Tibial nerve (tissue), 4 donors: ENCODE measurements around the gene ADAMTS2. TPM values are rescaled to one million over a fixed set of nuclear protein-coding genes. Genes with fewer than 3 reads are reported as not detected.

Experiments
- DNase-seq, 2 donors: peaks; one replicate each; pipeline ENCODE4 v3.0.0-alpha.2; 2019; ENCODE audit warnings: low spot score in 2 of 2
- H3K27ac ChIP-seq, 4 donors: fragments of 200-600 bp; sonication (generic) in 3 of 4; one replicate each; pipeline ENCODE4 v1.5.1; 2017 to 2019; ENCODE audit warnings: mild to moderate bottlenecking in 1 of 4
- H3K27me3 ChIP-seq, 2 donors: fragments of 200-600 bp; sonication (generic) in 1 of 2; one replicate each; pipeline versions ENCODE4 v1.5.1 to v1.6.0; 2017 to 2019
- H3K36me3 ChIP-seq, 3 donors: fragments of 200-600 bp; sonication (generic); one replicate each; pipeline ENCODE4 v1.5.1; 2018 to 2019
- H3K4me1 ChIP-seq, 4 donors: fragments of 200-600 bp; sonication (generic) in 3 of 4; one replicate each; pipeline ENCODE4 v1.5.1; 2017 to 2019
- H3K4me3 ChIP-seq, 4 donors: fragments of 200-600 bp; sonication (generic) in 3 of 4; one replicate each; pipeline ENCODE4 v1.5.1; 2017 to 2019; ENCODE audit warnings: mild to moderate bottlenecking in 1 of 4, moderate library complexity in 1 of 4
- H3K9me3 ChIP-seq, 4 donors: fragments of 200-600 bp; sonication (generic) in 3 of 4; one replicate each; pipeline ENCODE4 v1.5.1; 2017 to 2019
- EP300 ChIP-seq, 2 donors: sonication (generic); formaldehyde crosslinking; IDR thresholded peaks; one replicate each; pipeline ENCODE4 v1.6.1; 2017; ENCODE audit warnings: antibody characterized with exemption in 2 of 2, mild to moderate bottlenecking in 1 of 2
- POLR2A ChIP-seq, 2 donors: fragments of 450-650 bp; IDR thresholded peaks; one replicate each; pipeline ENCODE4 v1.6.1; 2017; ENCODE audit warnings: antibody characterized with exemption in 2 of 2, mild to moderate bottlenecking in 2 of 2, moderate library complexity in 2 of 2
- WGBS, 2 donors: methylation state at CpG; one replicate each; pipeline ENCODE4 v1.1.5; 2018; 5-methylcytosine and 5-hydroxymethylcytosine counted together
- total RNA-seq, 4 donors: library from RNA; depleted of rRNA; stranded (reverse); fragments of >200 nt; gene quantifications; one replicate each; pipeline ENCODE4 v1.1.0, GENCODE V29; 2016
- TF ChIP-seq, protein P1 (sequence below), 5 experiments: fragments of 200-600 bp in 3 of 5; fragments of 450-650 bp in 2 of 5; sonication (generic) in 3 of 5; IDR thresholded peaks; one replicate each; pipeline ENCODE4 v1.5.1; 2016 to 2019; ENCODE audit warnings: antibody characterized with exemption in 5 of 5, mild to moderate bottlenecking in 3 of 5, moderate library complexity in 2 of 5

ADAMTS2 gene
- total RNA-seq = 10 to 100 TPM; 23.2 to 58.8 (median 47.2) TPM

DNA sequence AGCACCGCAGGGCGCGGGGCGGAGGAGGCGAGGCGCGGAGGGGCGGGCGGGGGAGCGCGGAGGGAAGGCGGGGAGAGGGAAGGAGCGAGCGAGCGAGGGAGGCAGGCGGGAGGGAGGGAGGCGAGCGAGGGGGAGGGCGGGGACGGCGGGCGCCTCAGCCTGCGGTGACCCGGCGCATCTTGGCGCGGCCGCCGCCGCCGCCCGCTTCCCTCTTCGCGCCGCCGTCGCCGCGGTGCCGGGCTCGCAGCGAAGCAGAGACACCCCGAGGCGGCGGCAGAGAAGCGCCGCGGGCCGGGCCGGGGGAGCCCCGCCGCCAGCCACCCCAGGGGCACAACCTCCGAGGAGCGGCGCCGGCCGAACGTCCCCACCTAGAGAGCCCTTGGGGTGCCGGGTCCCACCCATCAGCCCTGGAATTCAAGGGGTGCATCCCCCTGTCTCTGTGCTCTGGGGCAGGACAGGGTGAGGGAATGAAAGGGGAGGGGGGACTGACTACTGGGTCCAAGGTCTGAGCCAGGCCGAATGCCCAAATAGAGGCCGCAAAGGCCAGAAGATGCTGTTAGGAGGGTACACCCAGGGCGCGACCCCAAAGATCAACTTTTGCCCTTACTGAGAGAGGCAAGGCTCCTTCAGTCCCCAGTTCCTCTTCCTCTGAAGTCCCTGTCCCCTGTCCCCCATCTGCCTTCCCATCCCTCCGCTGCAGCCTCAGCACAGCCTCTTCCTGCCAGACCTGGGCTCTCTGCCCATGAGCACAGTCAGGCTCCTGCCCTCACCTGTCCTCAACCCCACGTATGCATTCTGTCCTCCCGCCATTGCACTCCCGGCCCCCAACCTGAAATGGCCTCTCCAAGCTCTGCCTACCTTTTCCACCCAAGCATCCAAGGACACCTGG, at the start of gene ADAMTS2:
Gene ADAMTS2, minus strand, starts transcription at position 29 of the 889 bp plus-strand sequence. CDS start 133 bp downstream, outside the sequence.
- H3K36me3 ChIP-seq = no peaks in the 10 kb centered on the region
- peak within 1 kb of the TSS; percentile 44 to 78 (median 60) for H3K4me3 ChIP-seq
- TF ChIP-seq, protein P1, sequence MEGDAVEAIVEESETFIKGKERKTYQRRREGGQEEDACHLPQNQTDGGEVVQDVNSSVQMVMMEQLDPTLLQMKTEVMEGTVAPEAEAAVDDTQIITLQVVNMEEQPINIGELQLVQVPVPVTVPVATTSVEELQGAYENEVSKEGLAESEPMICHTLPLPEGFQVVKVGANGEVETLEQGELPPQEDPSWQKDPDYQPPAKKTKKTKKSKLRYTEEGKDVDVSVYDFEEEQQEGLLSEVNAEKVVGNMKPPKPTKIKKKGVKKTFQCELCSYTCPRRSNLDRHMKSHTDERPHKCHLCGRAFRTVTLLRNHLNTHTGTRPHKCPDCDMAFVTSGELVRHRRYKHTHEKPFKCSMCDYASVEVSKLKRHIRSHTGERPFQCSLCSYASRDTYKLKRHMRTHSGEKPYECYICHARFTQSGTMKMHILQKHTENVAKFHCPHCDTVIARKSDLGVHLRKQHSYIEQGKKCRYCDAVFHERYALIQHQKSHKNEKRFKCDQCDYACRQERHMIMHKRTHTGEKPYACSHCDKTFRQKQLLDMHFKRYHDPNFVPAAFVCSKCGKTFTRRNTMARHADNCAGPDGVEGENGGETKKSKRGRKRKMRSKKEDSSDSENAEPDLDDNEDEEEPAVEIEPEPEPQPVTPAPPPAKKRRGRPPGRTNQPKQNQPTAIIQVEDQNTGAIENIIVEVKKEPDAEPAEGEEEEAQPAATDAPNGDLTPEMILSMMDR (IDR thresholded peaks at IDR 0.05) = no peak
- TF ChIP-seq POLR2A (IDR thresholded peaks at IDR 0.05) (no peak), EP300 (IDR thresholded peaks at IDR 0.05) (no peak)
- WGBS, 2 donors = 12 to 21% methylated on average over 22 to 39 of the region's 67 CpGs
- peaks cover 0 to 8% of the 10 kb centered on the region in 2 donors for H3K27me3 ChIP-seq
- peak in 1 of 2 donors; percentile 26 for DNase-seq
- H3K4me1 ChIP-seq = peaks cover 0 to 35% (median 14%) of the 10 kb centered on the region in 4 donors
- H3K9me3 ChIP-seq = no peaks in the 10 kb centered on the region
- peak within 1 kb of the TSS; percentile 32 to 77 (median 61) for H3K27ac ChIP-seq

DNA sequence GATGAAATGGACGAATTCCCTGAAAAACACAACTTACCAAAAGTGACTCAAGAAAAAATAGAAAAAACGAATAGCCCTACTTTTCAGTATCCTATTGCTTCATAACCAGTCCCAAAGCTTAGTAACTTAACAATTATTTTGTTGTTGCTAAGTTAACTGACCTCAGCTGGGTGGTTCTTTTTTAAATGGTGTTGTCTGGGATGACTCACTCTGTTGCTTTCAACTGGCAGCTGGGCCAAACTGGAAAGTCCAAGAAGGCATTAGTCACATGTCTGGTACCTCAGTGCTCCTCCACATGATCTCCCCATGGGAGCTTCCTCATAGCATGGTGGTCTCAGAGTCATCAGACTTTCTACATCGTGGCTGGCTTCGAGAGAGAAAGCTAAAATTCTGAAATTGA, 47.8 kb upstream of the ADAMTS2 start:
- H3K27ac ChIP-seq = no peak overlapping the region
- TF ChIP-seq EP300 (IDR thresholded peaks at IDR 0.05) (no peak), POLR2A (IDR thresholded peaks at IDR 0.05) (no peak)
- TF ChIP-seq, protein P1 (IDR thresholded peaks at IDR 0.05) = no peak
- H3K9me3 ChIP-seq = peaks cover 0 to 61% (median 11%) of the 10 kb centered on the region in 4 donors
- no peaks in the 10 kb centered on the region for H3K36me3 ChIP-seq
- DNase-seq = no peak
- H3K27me3 ChIP-seq = no peaks in the 10 kb centered on the region
- no peaks in the 10 kb centered on the region for H3K4me1 ChIP-seq
- WGBS, 2 donors = 63 to 70% methylated on average over 4 of the region's 4 CpGs
- no peak overlapping the region for H3K4me3 ChIP-seq

DNA sequence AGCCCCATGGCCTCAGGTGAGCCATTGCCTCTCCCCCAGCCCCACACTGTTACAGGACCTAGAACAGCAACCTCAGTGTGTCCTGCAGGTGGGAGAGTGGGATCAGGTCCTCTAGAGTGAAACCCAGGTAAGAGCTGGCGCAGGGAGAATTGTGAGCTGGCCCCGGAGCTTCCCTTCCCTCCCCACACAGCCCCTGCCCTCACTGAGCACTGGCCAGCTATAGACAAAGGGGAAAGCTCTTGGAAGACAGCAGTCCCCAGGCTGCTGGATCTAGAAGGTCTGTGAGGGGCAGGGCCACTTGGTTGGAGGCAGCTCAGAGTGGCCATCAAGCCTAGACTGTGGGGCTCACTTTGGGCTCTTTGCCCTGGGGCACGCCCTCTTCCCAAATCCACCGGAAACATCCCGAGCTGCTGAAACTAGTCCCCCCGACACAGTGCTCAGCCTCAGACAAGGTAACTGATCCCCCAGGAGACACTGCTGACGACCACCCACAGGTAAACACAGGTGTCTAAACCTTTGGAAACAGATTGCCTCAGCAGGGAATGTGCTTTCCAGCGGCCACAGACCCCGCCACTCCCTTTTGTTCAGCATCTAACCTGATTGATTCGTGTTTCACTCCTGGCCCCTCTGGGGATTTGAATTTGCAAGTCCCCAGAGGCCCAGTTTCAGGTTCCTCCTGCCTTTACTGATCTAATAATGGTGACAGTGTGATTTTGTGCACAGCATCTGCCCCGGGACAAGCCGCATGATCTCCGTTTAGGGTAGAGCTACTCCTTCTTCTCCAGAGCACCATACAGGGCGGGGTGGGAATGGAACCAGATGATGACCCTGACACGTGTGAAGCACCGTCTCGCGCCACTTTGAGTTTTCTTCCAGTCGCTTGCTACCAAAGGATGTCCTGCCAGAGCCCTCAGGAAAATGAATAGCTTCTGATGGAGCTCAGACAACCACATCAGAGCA, 42.2 kb upstream of the ADAMTS2 start:
- Histone ChIP-seq H3K9me3 (peaks cover 0 to 37% (median 7%) of the 10 kb centered on the region in 4 donors), H3K27me3 (no peaks in the 10 kb centered on the region), H3K4me1 (no peaks in the 10 kb centered on the region), H3K27ac (no peak overlapping the region), H3K36me3 (no peaks in the 10 kb centered on the region), H3K4me3 (no peak overlapping the region)
- DNase-seq = no peak
- 84 to 90% methylated on average over 19 of the region's 19 CpGs for WGBS, 2 donors
- TF ChIP-seq, protein P1 (IDR thresholded peaks at IDR 0.05) = no peak
- TF ChIP-seq POLR2A (IDR thresholded peaks at IDR 0.05) = no peak
- TF ChIP-seq EP300 (IDR thresholded peaks at IDR 0.05) = no peak

DNA sequence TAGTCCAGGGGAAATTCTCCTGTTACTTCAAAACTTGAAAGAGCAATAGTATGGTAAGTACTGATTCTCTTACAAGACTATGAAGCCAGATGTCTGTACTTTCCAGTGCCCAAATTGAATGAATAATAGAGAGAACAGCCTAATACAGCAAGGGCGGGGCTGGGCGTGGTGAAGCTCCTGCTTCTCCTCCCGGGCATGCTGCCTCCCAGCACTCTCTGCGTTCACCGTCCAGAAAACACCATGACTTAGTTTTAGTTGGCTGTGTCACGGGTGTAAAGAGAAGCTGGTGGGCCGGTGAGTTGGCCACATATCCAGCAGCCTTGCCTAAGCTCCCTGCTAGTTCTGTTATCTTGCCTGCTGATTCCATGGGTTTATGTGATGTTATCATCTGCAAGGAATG, 40.7 kb upstream of the ADAMTS2 start:
- WGBS, 2 donors = 67 to 76% methylated on average over 7 of the region's 7 CpGs
- Histone ChIP-seq H3K27me3 (no peaks in the 10 kb centered on the region), H3K36me3 (no peaks in the 10 kb centered on the region), H3K27ac (no peak overlapping the region), H3K9me3 (peaks cover 0 to 24% (median 6%) of the 10 kb centered on the region in 4 donors), H3K4me3 (no peak overlapping the region), H3K4me1 (no peaks in the 10 kb centered on the region)
- no peak for TF ChIP-seq EP300 (IDR thresholded peaks at IDR 0.05)
- no peak for TF ChIP-seq POLR2A (IDR thresholded peaks at IDR 0.05)
- TF ChIP-seq, protein P1 (IDR thresholded peaks at IDR 0.05) = no peak
- DNase-seq = no peak
